ENCODE data around the gene ARHGAP40. TPM values are rescaled to one million over a fixed set of nuclear protein-coding genes. Genes with fewer than 3 reads are reported as not detected.

Gene ARHGAP40
- total RNA-seq, 1 experiment from 2014 or later, result 0.14 TPM

DNA sequence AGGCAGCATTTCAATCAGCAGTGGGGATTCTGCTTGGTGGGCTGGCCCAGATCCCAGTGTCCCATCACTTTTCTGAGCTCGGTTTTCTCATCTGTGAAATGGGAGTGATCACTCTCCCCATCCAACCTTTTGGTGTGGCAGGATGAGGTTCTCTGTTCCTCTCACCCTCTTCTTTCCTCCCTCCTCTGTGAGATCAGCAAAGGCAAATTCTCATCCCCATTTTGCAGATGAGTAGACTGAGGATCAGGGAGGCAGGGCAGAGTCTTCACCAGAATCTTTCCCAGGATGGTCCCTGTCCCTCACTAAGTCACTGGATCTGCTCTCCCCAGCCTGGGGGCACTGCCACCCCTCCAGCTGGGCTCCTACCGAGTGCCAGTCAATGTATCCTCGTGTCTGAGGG is 62.1 kb downstream of the ARHGAP40 start:
- Histone ChIP-seq H3K36me3 (ENCODE audit: control insufficient read depth, insufficient read depth, low read length) (no peaks in the 10 kb centered on the region), H3K27me3 (replicated peaks; ENCODE audit: control insufficient read depth, insufficient read depth, low read length) (no peaks in the 10 kb centered on the region; the same call in 1 of the 2 replicates), H3K4me1 (peaks cover 8% of the 10 kb centered on the region; the same call in 1 of the 2 replicates), H3K4me3 (ENCODE audit: low read depth, low read length) (no peak overlapping the region), H3K9me3 (no peaks in the 10 kb centered on the region)
- TF ChIP-seq CTCF (IDR thresholded peaks at IDR 0.05; ENCODE audit: insufficient read depth in 1 of 2, low read depth in 1 of 2, low read length in 1 of 2, severe bottlenecking in 1 of 2, unreplicated experiment in 1 of 2), result no peak
- DNase-seq, result no peak
- intact Hi-C loops (cut with micrococcal nuclease; ENCODE audit: unreplicated experiment), result no loop called here
- Mint-ChIP-seq H3K4me3 (ENCODE audit: unreplicated experiment) (no peak overlapping the region), H3K27ac (ENCODE audit: unreplicated experiment) (no peak overlapping the region), H3K27me3 (ENCODE audit: insufficient read depth, unreplicated experiment) (peaks cover 18% of the 10 kb centered on the region), H3K9me3 (ENCODE audit: unreplicated experiment) (no peaks in the 10 kb centered on the region), H3K4me1 (ENCODE audit: low read depth, unreplicated experiment) (no peaks in the 10 kb centered on the region), H3K36me3 (ENCODE audit: insufficient read depth, unreplicated experiment) (no peaks in the 10 kb centered on the region)
- no TSS peak for BruUV-seq (replicated peaks)
- CTCF ChIA-PET, result no interaction called here
- POLR2A ChIA-PET, result no interaction called here

DNA sequence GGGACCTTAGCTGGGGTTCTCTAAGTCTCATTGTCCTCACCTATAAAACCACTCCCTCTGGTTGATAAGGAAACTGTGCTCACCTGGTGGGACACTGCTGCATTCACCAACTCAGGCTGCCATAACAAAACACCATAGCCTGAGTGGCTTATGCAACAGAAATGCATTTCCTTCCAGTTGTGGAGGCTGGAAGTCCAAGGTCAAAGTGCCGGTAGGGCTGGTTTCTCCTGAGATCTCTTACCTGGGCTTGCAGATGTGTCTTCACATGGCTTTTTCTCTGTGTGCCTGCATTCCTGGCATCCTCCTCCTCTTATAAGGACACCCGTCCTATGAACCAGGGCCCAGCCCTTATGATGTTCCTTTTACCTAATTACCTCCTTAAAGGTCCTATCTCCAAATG is 62.7 kb downstream of the ARHGAP40 start:
- intact Hi-C loops (cut with micrococcal nuclease; ENCODE audit: unreplicated experiment), result no loop called here
- Histone ChIP-seq H3K4me1 (peaks cover 8% of the 10 kb centered on the region; the same call in 1 of the 2 replicates), H3K4me3 (ENCODE audit: low read depth, low read length) (no peak overlapping the region), H3K9me3 (no peaks in the 10 kb centered on the region), H3K36me3 (ENCODE audit: control insufficient read depth, insufficient read depth, low read length) (no peaks in the 10 kb centered on the region), H3K27me3 (replicated peaks; ENCODE audit: control insufficient read depth, insufficient read depth, low read length) (no peaks in the 10 kb centered on the region; the same call in 1 of the 2 replicates)
- no TSS peak for BruUV-seq (replicated peaks)
- Mint-ChIP-seq H3K27ac (ENCODE audit: unreplicated experiment) (no peak overlapping the region), H3K27me3 (ENCODE audit: insufficient read depth, unreplicated experiment) (peaks cover 18% of the 10 kb centered on the region), H3K9me3 (ENCODE audit: unreplicated experiment) (no peaks in the 10 kb centered on the region), H3K4me1 (ENCODE audit: low read depth, unreplicated experiment) (no peaks in the 10 kb centered on the region), H3K36me3 (ENCODE audit: insufficient read depth, unreplicated experiment) (no peaks in the 10 kb centered on the region), H3K4me3 (ENCODE audit: unreplicated experiment) (no peak overlapping the region)
- ChIA-PET CTCF (no interaction called here), POLR2A (no interaction called here)
- DNase-seq, result no peak
- no peak for TF ChIP-seq CTCF (IDR thresholded peaks at IDR 0.05; ENCODE audit: insufficient read depth in 1 of 2, low read depth in 1 of 2, low read length in 1 of 2, severe bottlenecking in 1 of 2, unreplicated experiment in 1 of 2)

- H3K27me3 ChIP-seq (replicated peaks; ENCODE audit: control insufficient read depth, insufficient read depth, low read length), result no peaks in the 10 kb centered on the region; the same call in 1 of the 2 replicates
- ChIA-PET POLR2A (interaction anchor here (0.6 kb wide), 1 partner anchor 94 kb away, joined by 3 read pairs; no protein-coding TSS in a partner anchor), CTCF (interaction anchor here (0.7 kb wide), 1 partner anchor 14 kb away, joined by 4 read pairs; no protein-coding TSS in a partner anchor)
- BruUV-seq (replicated peaks), result no TSS peak
- H3K9me3 ChIP-seq, result no peaks in the 10 kb centered on the region
- H3K36me3 ChIP-seq (ENCODE audit: control insufficient read depth, insufficient read depth, low read length), result no peaks in the 10 kb centered on the region
- no peak for DNase-seq
- H3K27me3 Mint-ChIP-seq (ENCODE audit: insufficient read depth, unreplicated experiment), result peaks cover 23% of the 10 kb centered on the region
- TF ChIP-seq CTCF (IDR thresholded peaks at IDR 0.05; ENCODE audit: insufficient read depth in 1 of 2, low read depth in 1 of 2, low read length in 1 of 2, severe bottlenecking in 1 of 2, unreplicated experiment in 1 of 2), result no peak
- H3K27ac Mint-ChIP-seq (ENCODE audit: unreplicated experiment), result no peak overlapping the region
- no peaks in the 10 kb centered on the region for H3K9me3 Mint-ChIP-seq (ENCODE audit: unreplicated experiment)
- H3K4me3 Mint-ChIP-seq (ENCODE audit: unreplicated experiment), result no peak overlapping the region
- intact Hi-C loops (cut with micrococcal nuclease; ENCODE audit: unreplicated experiment), result no loop called here
- H3K4me1 Mint-ChIP-seq (ENCODE audit: low read depth, unreplicated experiment), result no peaks in the 10 kb centered on the region
- H3K4me3 ChIP-seq (ENCODE audit: low read depth, low read length), result no peak overlapping the region
- no peaks in the 10 kb centered on the region for H3K36me3 Mint-ChIP-seq (ENCODE audit: insufficient read depth, unreplicated experiment)
- H3K4me1 ChIP-seq, result peaks cover 8% of the 10 kb centered on the region; the same call in 1 of the 2 replicates
These were observed 63.5 kb downstream of the ARHGAP40 start for GRCh38 chr20:38665094-38665493.
